Activated CD8-positive, alpha-beta memory T cell treated with anti-CD3 and anti-CD28 coated beads for 48 hours (primary cell): ENCODE results near the gene BARD1.
"Not testable (repeated sequence)": the region's sequence is repeated elsewhere in the genome, so short reads cannot be mapped to it uniquely, and the experiment has no call there.

Experiments used
- DNase-seq, 3 experiments: peaks; one replicate each; pipeline ENCODE4 v3.0.0-alpha.2; 2020; ENCODE audit warnings: low read depth in 2 of 3, low spot score in 2 of 3

The BARD1 gene

DNA sequence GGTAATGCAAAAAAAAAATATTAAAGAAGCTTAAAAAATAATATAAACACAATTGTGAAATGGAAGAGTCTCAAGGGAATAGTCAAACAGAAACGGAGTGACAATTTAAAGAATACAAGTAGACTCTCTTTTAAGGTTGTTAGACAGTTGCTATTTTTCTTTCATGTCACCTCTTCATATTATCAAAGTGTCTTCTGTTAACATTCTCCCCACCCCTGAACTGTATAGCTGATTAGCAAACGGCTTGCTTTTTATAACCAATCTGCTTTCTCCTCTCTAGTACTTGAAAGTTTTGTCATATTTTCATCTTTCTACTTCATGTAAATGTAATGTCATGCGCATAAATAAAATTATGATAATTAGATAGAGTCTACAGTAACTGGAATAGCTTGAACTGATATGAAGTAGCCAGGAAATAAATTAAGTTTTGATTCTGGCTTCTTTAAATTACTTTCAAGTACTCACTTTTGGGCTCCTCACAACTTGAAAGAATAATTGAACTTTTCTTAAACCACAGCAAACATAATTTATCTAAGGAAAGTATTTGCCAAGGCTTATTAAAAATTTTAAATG lies 37.0 kb downstream of the BARD1 start:
- no peak for DNase-seq

GRCh38 chr2:214765180-214765579 lies 44.3 kb downstream of the BARD1 start:
- no peak for DNase-seq

GRCh38 chr2:214753455-214753854 lies 56.0 kb downstream of the BARD1 start:
- DNase-seq: no peak

DNA sequence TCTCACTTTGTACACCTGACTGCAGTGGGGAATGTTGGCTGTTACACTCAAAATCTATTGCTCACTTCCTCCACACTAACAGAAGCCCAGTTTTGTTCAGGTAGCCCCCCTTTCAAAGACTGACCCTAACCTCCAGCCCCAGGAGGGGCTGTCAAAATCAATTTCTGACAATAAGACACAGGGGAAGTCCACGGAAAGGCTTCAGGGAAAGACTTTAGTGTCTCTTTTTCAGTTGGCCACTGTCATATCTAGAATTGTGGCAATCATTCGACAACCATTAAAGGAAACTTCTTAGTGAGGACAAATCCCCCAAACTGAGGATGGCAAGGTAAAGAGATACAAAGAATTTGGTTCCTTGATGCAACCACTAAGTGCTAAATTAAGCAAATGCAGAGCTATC lies 59.0 kb downstream of the BARD1 start:
- no peak for DNase-seq

GRCh38 chr2:214747992-214748391 lies 61.5 kb downstream of the BARD1 start:
- no peak for DNase-seq

GRCh38 chr2:214742119-214742518 lies 67.4 kb downstream of the BARD1 start:
- no peak for DNase-seq

- no peak for DNase-seq
Measured at GRCh38 chr2:214740867-214741395, 68.6 kb downstream of the BARD1 start.

DNA sequence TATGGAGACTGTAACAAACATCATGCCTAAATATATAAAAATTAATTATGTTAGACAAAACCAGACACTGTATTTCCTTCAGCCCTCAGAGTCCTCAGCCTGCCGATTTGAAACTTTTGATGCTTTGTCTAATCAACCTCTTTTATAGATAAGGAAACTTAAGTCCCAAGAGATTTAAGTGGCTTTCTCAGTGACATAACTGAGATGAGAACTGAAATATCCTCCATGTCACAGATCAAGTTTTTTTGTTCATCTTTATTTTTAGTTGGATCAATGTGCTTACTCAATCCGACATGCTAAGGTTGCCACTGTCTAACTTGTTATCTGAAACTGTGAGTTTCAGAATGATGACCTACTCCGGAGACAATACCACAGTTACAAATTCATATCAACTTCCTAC lies 72.3 kb downstream of the BARD1 start:
- no peak for DNase-seq

DNA sequence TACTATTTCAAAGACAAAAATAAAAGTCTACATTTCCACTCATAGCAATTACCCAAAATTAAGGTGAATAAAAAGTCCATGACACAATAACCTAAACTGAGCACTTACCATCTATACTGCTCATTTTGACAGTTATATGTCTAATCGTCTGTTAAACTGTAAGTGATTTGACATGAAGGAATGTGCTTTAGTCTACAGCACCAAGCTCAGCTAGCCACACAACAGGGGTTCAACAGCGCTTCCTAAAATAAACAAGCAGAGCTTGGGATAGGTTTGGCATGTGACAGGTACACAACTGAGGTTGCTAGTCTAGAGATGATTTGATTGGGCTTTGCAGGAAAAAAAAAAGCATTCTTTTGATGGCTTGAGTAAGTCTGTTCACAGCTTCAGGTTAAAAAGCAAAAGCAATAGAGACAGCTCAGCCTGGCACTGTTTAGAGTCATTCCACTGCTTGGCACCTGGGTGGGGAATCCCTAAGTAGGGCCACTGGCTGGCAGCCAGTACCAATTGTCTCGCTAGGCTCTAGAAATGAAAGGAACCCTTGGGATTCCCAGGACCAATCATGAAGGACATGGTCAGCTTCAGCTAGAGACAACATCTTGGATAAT lies 78.6 kb downstream of the BARD1 start:
- DNase-seq: no peak

- no peak for DNase-seq
Measured at GRCh38 chr2:214730248-214730647, 79.2 kb downstream of the BARD1 start.

- no peak for DNase-seq
Measured at GRCh38 chr2:214724741-214725140, 84.7 kb downstream of the BARD1 start.

DNA sequence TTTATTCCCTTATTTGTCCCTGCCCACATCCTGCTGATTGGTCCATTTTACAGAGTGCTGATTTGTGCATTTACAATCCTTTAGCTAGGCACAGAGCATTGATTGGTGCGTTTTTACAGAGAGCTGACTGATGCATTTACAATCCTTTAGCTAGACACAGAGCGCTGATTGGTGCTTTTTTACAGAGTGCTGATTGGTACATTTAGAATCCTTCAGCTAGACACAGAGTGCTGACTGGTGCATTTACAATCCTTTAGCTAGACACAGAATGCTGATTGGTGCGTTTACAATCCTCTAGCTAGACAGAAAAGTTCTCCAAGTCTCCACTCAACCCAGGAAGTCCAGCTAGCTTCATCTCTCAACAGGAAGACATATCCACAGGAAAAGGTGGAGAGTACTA lies 91.6 kb downstream of the BARD1 start:
- DNase-seq: not testable (repeated sequence)

DNA sequence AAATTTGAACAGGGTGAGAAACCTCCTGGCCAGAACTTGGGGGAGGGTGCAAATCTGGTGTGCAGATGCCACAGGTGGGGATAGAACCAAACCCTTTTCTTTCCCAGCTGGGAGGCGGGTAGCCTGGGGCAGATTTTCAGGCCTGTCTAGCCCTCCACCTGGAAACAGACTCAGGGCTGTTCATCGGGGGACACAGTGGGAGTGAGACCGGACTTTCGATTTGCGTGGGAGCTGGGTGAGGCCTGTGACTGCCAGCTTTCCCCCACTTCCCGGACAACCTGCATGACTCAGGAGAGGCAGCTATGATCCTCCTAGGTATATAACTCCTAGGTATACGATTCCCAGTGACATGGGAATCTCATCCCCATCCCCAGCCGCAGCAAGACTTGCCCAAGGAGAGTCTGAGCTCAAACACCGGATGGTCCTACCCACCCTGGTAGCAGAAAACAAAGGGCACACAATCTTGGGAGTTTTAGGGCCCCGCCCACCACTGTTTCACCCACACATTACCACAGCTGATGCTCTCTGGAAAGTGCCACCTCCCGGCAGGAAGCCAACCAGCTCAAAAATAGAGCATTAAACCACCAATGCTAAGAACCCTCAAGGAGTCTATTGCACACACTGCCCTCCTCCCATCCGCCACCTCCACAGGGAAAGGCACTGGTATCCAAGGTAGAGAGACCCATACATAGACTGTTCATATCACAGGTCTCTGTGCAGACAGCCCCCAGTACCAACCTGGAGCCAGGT lies 92.5 kb downstream of the BARD1 start:
- no peak for DNase-seq

GRCh38 chr2:214715025-214715424 lies 94.5 kb downstream of the BARD1 start:
- DNase-seq: no peak

DNA sequence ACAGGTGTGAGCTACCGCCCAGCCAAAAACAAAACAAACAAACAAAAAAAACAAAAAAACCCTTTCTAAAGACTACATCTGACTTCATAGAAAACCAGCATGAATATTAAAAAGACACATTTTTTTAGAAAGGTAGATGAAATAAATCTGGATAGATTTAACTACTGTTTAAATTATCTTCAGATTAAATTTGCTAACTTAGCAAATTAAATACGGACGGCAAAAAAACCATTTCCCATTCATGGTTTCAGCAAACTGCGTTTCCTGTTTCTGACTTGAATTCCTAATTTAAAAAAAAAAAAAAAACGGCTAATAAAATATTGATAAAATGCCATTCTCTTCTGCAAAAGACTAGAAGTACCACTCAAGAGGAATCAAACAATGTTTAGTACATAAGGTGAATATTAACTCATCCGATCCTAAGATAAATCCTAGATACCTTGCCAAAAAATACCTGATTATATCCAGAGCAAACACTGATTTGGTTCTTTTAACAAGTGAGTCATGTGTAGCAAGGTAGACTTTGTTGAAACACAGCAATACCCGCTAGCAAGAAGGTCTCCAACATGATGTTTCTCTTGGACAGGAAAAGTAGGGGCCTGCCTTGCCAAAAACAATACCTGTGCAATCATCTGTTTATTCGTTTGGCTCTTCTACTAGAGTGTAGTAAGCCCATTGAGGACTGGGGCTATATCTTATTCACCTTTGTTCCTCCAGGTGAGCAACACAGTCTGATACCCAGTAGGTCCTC lies 96.2 kb downstream of the BARD1 start:
- DNase-seq: no peak

DNA sequence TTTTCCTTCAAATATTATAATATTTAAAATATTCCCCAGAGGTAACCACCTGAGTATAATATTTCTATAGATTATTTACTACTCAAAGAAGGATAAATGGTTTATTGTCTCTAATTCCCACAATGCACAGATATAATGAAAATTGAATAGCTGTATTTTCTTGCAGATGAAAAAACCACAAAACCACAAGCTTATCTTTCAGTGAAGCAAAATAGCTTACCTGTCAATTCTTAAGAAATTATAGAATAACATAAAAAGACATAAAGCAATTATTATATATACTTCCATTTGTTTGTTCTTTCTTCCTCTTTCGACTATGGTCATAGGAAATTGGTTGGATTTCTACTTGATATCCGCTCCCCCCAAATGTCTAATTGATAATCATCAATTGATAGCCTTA lies 98.8 kb downstream of the BARD1 start:
- DNase-seq: no peak

DNA sequence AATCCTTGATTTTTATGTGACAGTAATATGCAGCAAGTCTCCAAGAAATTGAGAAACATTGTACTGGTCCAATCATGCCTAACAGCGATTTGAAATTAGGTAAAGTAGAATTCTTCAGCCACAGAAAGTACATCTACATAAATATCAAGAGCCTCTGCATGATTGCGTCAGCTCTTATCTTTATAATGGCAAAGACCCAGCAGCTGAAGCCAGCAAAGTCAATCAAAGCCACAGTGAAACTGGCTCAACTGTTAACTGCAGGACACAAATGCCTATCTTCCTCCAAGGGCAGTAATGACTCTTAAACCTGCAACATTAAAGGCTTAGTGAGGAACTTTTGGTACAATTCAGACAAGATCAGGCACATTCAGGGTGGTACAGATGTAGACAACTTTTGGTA lies 102.5 kb downstream of the BARD1 start:
- no peak for DNase-seq

GRCh38 chr2:214699236-214699635 lies 110.2 kb downstream of the BARD1 start:
- DNase-seq: no peak

GRCh38 chr2:214696681-214697080 lies 112.8 kb downstream of the BARD1 start:
- no peak for DNase-seq

DNA sequence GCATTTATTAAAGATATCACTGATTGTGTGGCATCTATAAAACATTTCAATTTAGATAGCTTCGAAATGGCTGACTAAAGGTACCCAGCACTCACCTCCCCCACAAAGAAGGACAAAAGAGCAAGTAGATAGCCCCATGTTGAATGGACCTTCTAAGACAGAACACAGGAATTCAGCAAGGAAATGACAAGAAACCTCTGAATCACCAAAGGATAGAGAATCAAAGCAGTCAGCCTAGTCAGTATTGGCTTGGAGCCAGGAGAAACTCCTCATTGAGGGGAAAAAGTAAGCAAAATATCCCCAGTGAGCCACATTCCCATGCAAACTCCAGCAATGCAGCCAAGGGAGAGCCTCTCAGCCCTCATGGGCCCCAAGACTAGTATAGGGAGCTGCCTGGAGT lies 113.7 kb downstream of the BARD1 start:
- DNase-seq: no peak

DNA sequence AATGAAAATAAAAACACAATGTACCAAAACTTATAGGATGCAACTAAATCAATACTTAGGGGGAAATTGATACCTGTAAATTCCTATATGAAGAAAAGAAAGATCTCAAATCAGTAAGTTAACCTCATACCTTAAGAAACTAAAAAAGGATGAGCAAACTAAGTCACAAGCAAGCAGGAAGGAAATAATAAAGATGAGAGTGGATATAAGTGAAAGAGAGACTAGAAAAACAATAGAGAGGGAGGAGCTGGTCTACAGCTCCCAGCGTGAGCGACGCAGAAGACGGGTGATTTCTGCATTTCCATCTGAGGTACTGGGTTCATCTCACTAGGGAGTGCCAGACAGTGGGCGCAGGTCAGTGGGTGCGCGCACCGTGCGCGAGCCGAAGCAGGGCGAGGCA lies 125.9 kb downstream of the BARD1 start:
- DNase-seq: not testable (repeated sequence)

DNA sequence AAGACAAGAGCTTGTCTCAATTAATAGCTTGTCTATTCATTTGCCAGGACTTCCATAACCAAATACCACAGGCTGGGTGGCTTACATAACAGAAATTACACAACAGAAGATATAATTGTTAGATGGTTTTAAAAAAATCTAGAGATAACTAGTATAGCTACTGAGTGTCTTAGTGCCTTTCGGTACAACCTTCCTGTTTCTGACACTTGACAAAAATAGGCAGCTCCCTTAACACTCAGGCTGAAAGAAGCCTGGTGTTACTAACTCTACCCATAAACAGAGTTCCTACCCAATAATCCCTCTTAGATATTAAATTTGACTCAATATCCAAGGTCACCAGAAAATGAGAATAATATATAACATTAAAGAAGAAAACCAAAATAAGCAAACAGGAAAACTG lies 129.7 kb downstream of the BARD1 start:
- DNase-seq: no peak
